Glutamatergic neuron (in vitro differentiated cells): ENCODE results near the gene PKM. TPM values are rescaled to one million over a fixed set of nuclear protein-coding genes. Genes with fewer than 3 reads are reported as not detected.

Source experiments
- DNase-seq: peaks from one replicate; pipeline ENCODE4 v3.0.0; 2022
- H3K27ac Mint-ChIP-seq: one replicate; pipeline ENCODE4 v1.8.0; 2020; ENCODE audit warnings: mild to moderate bottlenecking, mixed read lengths, inconsistent platforms; ENCODE audit not compliant: unreplicated experiment
- H3K27me3 Mint-ChIP-seq: one replicate; pipeline ENCODE4 v1.8.0; 2020; ENCODE audit warnings: mild to moderate bottlenecking, moderate library complexity, mixed read lengths, inconsistent platforms; ENCODE audit not compliant: unreplicated experiment
- H3K36me3 Mint-ChIP-seq: one replicate; pipeline ENCODE4 v1.8.0; 2020; ENCODE audit warnings: mild to moderate bottlenecking, mixed read lengths, inconsistent platforms; ENCODE audit not compliant: unreplicated experiment
- H3K4me1 Mint-ChIP-seq: one replicate; pipeline ENCODE4 v1.8.0; 2020; ENCODE audit warnings: mild to moderate bottlenecking, low read depth, mixed read lengths, inconsistent platforms; ENCODE audit not compliant: unreplicated experiment
- H3K4me3 Mint-ChIP-seq: one replicate; pipeline ENCODE4 v1.8.0; 2020; ENCODE audit warnings: mild to moderate bottlenecking, mixed read lengths, inconsistent platforms; ENCODE audit not compliant: unreplicated experiment
- H3K9me3 Mint-ChIP-seq: one replicate; pipeline ENCODE4 v1.8.0; 2020; ENCODE audit warnings: mild to moderate bottlenecking, moderate library complexity, mixed read lengths, inconsistent platforms; ENCODE audit not compliant: unreplicated experiment
- total RNA-seq: library from RNA; stranded (reverse); fragmentation: NEBNext Ultra II Directional; extraction: Animal tissue kit (Norgen Biotek cat#: 25700); gene quantifications from one replicate; pipeline ENCODE4 v1.2.1, GENCODE V29; 2021; ENCODE audit not compliant: unreplicated experiment
- TF ChIP-seq, protein P1 (sequence below): fragments of 200-600 bp; sonication (generic); IDR thresholded peaks from one replicate; pipeline ENCODE4 v1.5.0; 2021; ENCODE audit not compliant: partially characterized antibody, unreplicated experiment

PKM gene
- total RNA-seq, 1 donor from 2014 or later, result 949 TPM

DNA sequence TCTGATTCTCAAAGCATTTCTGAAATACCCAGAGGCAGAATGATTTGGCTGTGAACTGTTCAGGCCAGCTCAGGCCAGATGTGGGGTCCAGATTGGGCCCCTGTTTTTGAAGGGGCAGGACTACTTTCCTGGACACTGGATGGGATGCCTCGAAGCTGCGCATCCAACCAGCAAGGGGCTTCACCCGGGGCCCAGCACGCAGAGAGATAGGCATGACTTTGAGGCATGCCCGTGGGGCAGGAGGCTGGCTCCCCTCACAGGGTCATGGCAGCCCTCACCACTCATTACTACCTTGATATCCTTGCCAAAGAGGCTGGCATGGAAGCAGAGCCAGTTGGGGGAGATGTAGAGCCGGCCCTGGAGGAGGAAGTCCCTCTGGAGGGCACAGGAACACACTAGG, 63.5 kb downstream of the PKM start:
- peaks cover 4% of the 10 kb centered on the region for H3K27me3 Mint-ChIP-seq
- no peaks in the 10 kb centered on the region for H3K36me3 Mint-ChIP-seq
- no peaks in the 10 kb centered on the region for H3K4me1 Mint-ChIP-seq
- TF ChIP-seq, protein P1, sequence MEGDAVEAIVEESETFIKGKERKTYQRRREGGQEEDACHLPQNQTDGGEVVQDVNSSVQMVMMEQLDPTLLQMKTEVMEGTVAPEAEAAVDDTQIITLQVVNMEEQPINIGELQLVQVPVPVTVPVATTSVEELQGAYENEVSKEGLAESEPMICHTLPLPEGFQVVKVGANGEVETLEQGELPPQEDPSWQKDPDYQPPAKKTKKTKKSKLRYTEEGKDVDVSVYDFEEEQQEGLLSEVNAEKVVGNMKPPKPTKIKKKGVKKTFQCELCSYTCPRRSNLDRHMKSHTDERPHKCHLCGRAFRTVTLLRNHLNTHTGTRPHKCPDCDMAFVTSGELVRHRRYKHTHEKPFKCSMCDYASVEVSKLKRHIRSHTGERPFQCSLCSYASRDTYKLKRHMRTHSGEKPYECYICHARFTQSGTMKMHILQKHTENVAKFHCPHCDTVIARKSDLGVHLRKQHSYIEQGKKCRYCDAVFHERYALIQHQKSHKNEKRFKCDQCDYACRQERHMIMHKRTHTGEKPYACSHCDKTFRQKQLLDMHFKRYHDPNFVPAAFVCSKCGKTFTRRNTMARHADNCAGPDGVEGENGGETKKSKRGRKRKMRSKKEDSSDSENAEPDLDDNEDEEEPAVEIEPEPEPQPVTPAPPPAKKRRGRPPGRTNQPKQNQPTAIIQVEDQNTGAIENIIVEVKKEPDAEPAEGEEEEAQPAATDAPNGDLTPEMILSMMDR, result no peak
- no peak overlapping the region for H3K27ac Mint-ChIP-seq
- no peaks in the 10 kb centered on the region for H3K9me3 Mint-ChIP-seq
- H3K4me3 Mint-ChIP-seq, result no peak overlapping the region
- DNase-seq, result no peak

DNA sequence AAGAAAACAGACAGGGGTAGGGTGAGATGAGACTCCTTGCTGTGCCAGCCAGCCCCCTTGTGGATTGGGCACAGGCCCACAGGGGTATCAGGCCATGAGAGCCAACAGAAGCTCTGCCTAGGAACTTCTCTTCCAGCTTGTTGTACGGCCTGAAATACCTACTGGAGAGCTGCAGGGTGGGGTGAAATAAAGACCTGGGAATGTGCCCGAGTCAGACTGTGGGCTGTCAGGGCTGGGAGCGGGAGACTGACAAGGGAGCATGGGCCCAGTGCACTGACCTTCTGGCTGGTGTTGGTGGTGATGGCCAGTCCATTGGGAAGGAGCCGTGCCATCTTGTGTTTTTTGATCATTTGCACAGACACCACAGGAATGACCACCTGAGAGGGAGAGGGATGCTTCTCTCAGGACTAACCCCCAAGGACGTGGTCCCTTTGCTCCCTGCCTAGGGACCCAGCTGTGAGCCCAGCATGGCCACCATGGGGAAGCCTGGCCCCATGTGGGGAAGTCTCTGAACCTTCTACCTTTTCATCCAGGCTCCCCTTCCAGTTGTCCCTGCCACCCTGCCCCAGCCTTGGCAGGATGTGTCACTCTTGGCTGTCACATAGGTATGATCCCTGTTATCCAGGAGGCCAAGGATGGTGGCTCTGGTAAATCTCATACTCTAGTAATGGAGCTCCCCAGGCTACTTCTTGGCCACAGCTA, 64.1 kb downstream of the PKM start:
- no peak for DNase-seq
- Mint-ChIP-seq H3K9me3 (no peaks in the 10 kb centered on the region), H3K27ac (no peak overlapping the region), H3K27me3 (peaks cover 4% of the 10 kb centered on the region), H3K36me3 (no peaks in the 10 kb centered on the region), H3K4me1 (no peaks in the 10 kb centered on the region), H3K4me3 (no peak overlapping the region)
- TF ChIP-seq, protein P1, result no peak

DNA sequence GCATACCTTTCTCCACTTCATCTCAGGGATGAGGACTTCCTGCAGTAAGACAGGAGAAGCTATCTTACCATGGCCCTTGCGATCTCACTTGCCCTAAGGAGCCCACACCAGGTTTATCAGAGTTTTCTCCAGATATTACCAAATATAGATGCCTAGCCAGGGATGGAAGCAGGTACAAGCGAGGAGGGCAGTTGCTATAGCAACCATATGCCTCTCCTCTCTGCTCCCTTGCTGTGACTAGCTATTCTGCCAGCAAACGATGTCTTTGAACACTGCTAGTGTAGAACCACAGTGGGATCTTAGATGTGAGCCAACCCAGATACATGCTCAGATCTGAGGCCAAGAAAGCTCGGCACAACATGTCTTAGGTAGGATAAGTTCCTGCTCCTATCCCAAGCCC, 67.3 kb downstream of the PKM start:
- peaks cover 2% of the 10 kb centered on the region for H3K27me3 Mint-ChIP-seq
- H3K4me3 Mint-ChIP-seq, result no peak overlapping the region
- no peak for DNase-seq
- TF ChIP-seq, protein P1, result no peak
- H3K27ac Mint-ChIP-seq, result no peak overlapping the region
- H3K9me3 Mint-ChIP-seq, result peaks cover 1% of the 10 kb centered on the region
- H3K4me1 Mint-ChIP-seq, result no peaks in the 10 kb centered on the region
- H3K36me3 Mint-ChIP-seq, result peaks cover 4% of the 10 kb centered on the region

DNA sequence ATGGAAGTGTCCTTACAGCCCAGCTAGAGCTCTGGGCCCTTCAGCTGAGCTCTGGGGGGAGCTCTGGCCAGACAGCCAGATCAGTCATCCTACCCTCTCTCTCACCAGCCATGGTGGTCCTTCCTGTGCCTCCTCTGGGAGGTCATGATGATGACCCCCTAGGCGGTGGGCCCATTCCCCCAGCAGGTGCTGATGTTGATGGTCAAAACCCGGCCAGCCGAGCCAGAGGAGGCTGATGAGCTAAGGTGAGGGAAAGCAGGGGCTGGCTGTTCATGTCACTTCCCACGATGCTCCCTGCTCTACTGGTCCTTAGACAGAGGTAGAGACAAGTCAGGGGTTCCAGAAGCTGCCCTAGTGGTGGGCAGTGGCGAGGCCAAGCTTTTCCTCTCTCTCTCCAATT, 68.4 kb downstream of the PKM start:
- Mint-ChIP-seq H3K36me3 (peaks cover 4% of the 10 kb centered on the region), H3K27me3 (no peaks in the 10 kb centered on the region), H3K4me1 (no peaks in the 10 kb centered on the region), H3K4me3 (no peak overlapping the region), H3K27ac (no peak overlapping the region), H3K9me3 (peaks cover 1% of the 10 kb centered on the region)
- no peak for DNase-seq
- TF ChIP-seq, protein P1, result no peak

DNA sequence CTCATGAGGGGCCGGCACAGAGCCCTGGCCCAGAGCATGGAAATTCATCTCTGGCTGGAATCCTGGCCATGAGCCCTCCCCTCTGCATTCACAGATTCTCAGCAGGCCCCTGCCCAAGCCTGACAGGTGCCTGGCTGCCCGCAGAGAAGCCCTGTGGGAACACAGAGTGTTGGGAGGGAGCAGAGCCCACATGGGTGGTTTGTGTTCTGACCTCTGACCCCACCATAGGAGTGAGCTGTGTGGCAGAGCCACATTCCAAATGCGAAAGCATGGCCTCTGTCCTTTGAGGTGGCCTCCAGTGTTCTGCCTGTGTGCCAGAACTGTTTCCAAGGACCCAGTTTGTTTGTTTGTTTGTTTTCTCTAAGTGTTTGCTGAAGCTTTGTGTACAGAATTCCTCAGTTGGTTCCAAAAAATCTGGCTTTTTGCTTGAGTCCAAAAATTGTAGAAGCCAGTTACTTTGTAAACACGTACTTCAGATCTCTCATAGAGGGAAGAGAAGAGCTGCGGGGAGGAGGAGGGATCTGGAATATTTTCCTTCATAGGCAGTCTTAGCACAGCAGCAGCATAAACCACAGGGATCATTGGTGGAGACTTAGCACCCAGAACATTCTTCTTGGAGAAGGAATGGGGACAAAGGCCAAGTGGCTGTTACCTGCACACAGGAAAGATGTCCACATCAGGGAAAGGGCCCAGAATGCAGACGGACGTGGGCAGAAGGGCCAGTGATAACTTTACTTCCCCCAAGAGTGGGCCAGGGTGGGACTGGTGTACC, 69.4 kb downstream of the PKM start:
- H3K4me1 Mint-ChIP-seq, result no peaks in the 10 kb centered on the region
- H3K27me3 Mint-ChIP-seq, result peaks cover 1% of the 10 kb centered on the region
- TF ChIP-seq, protein P1, result no peak
- no peak for DNase-seq
- peaks cover 1% of the 10 kb centered on the region for H3K9me3 Mint-ChIP-seq
- peaks cover 4% of the 10 kb centered on the region for H3K36me3 Mint-ChIP-seq
- no peak overlapping the region for H3K4me3 Mint-ChIP-seq
- H3K27ac Mint-ChIP-seq, result no peak overlapping the region
